PC-9 (cell line): Measurements from ENCODE around the gene HSPA4L. TPM values are rescaled to one million over a fixed set of nuclear protein-coding genes. Genes with fewer than 3 reads are reported as not detected.

Experiments used
- BruUV-seq: library from RNA; stranded (reverse); fragments of 400-500 nt; replicated peaks from 2 replicates; lab custom pipeline; 2021; lab: Mats Ljungman, UMichigan
- CTCF ChIA-PET: fragments of 300-600 bp; sonication (Branson Sonifier 250); formaldehyde crosslinking; loops from one replicate; lab custom pipeline; 2022; ENCODE audit warnings: antibody characterized with exemption; lab: Charles Lee
- POLR2A ChIA-PET: fragments of 300-600 bp; sonication (Branson Sonifier 250); formaldehyde crosslinking; loops from one replicate; lab custom pipeline; 2022; ENCODE audit warnings: antibody characterized with exemption; ENCODE audit not compliant: unreplicated experiment; lab: Charles Lee
- DNase-seq, 2 experiments: peaks; one replicate each; pipeline versions ENCODE4 v3.0.0 to v3.0.0-alpha.2; 2015 to 2022; ENCODE audit warnings: mixed read lengths in 1 of 2
- H2AFZ ChIP-seq: fragments of 200-600 bp; sonication (generic); 2 replicates; pipeline ENCODE4 v1.8.1; 2017; ENCODE audit warnings: antibody characterized with exemption
- H3F3A ChIP-seq: fragments of 200-600 bp; sonication (generic); 2 replicates; pipeline ENCODE4 v1.8.1; 2017; ENCODE audit warnings: antibody characterized with exemption, mild to moderate bottlenecking, low read depth; ENCODE audit not compliant: insufficient read depth
- H3K27ac ChIP-seq: fragments of 200-600 bp; sonication (generic); 2 replicates; pipeline ENCODE4 v1.6.1; 2016; ENCODE audit warnings: mixed run types
- H3K27me3 ChIP-seq: fragments of 200-600 bp; sonication (generic); 2 replicates; pipeline ENCODE4 v1.6.1; 2016; ENCODE audit warnings: low read depth, mixed run types; ENCODE audit not compliant: insufficient read depth
- H3K36me3 ChIP-seq: fragments of 200-600 bp; sonication (generic); 2 replicates; pipeline ENCODE4 v1.6.1; 2016; ENCODE audit warnings: low read depth, mixed run types
- H3K4me1 ChIP-seq: fragments of 200-600 bp; sonication (generic); replicated peaks from 2 replicates; pipeline ENCODE4 v1.6.1; 2016; ENCODE audit warnings: mixed run types; ENCODE audit not compliant: insufficient read depth
- H3K4me2 ChIP-seq: fragments of 200-600 bp; sonication (generic); 2 replicates; pipeline ENCODE4 v1.6.1; 2017; ENCODE audit warnings: mixed run types
- H3K4me3 ChIP-seq: fragments of 200-600 bp; sonication (generic); 2 replicates; pipeline ENCODE4 v1.6.1; 2016; ENCODE audit warnings: mixed run types
- H3K79me2 ChIP-seq: fragments of 200-600 bp; sonication (generic); 2 replicates; pipeline ENCODE4 v1.6.1; 2017; ENCODE audit warnings: low read depth, mixed run types
- H3K9me2 ChIP-seq: fragments of 200-600 bp; sonication (generic); 2 replicates; pipeline ENCODE4 v1.8.1; 2017; ENCODE audit warnings: mild to moderate bottlenecking; ENCODE audit not compliant: insufficient read depth
- H3K9me3 ChIP-seq: fragments of 200-600 bp; sonication (generic); 2 replicates; pipeline ENCODE4 v1.8.1; 2016; ENCODE audit warnings: low read depth; ENCODE audit not compliant: insufficient read depth
- H4K20me1 ChIP-seq: fragments of 200-600 bp; sonication (generic); 2 replicates; pipeline ENCODE4 v1.8.1; 2017; ENCODE audit not compliant: insufficient read depth
- CTCF ChIP-seq: fragments of 200-600 bp; sonication (generic); conservative IDR thresholded peaks from 2 replicates; pipeline ENCODE4 v1.6.1; 2017; ENCODE audit warnings: mixed run types, antibody characterized with exemption, mild to moderate bottlenecking, moderate library complexity
- EZH2 ChIP-seq: fragments of 200-600 bp; sonication (generic); IDR thresholded peaks from 2 replicates; pipeline ENCODE4 v1.8.0; 2017; ENCODE audit warnings: antibody characterized with exemption, low read depth
- intact Hi-C: fragments of 100-400 bp; cut with micrococcal nuclease; formaldehyde crosslinking; loops from one replicate; pipeline ENCODE4 v1.10.0; 2022; ENCODE audit not compliant: unreplicated experiment
- total RNA-seq: library from RNA; stranded (reverse); gene quantifications from 2 replicates; pipeline ENCODE4 v1.2.3, GENCODE V29; 2021

Gene HSPA4L
- total RNA-seq, 1 experiment from 2014 or later = 5.1 TPM

- CTCF ChIA-PET = no interaction called here
- BruUV-seq = no TSS peak
Observed at GRCh38 chr4:127829014-127829413, 46.9 kb downstream of the HSPA4L start.

GRCh38 chr4:127832585-127832984 lies 50.5 kb downstream of the HSPA4L start:
- Histone ChIP-seq H3K4me3 (no peak overlapping the region), H3K79me2 (no peaks in the 10 kb centered on the region), H3K36me3 (0 out of 2 replicates have a peak, but pooled peaks cover 8% of the 10 kb centered on the region), H3K9me3 (no peaks in the 10 kb centered on the region), H3K4me1 (no peaks in the 10 kb centered on the region), H3K4me2 (no peak overlapping the region), H3K27me3 (no peaks in the 10 kb centered on the region), H4K20me1 (no peaks in the 10 kb centered on the region), H3F3A (no peaks in the 10 kb centered on the region; the same call in 1 of the 2 replicates), H3K9me2 (no peaks in the 10 kb centered on the region), H3K27ac (no peak overlapping the region), H2AFZ (no peak overlapping the region)
- BruUV-seq = no TSS peak
- no peak for TF ChIP-seq CTCF
- TF ChIP-seq EZH2 = no peak
- DNase-seq = no peak
- ChIA-PET POLR2A (no interaction called here), CTCF (no interaction called here)
- intact Hi-C loops = no loop called here

More at GRCh38 chr4:127829014-127829413, 46.9 kb downstream of the HSPA4L start:
- H3K4me3 ChIP-seq = no peak overlapping the region
- no peak overlapping the region for H3K4me2 ChIP-seq
- no peak for TF ChIP-seq CTCF
- no peak for TF ChIP-seq EZH2
- H3K79me2 ChIP-seq = no peaks in the 10 kb centered on the region
- intact Hi-C loops = no loop called here
- H2AFZ ChIP-seq = no peak overlapping the region
- no peaks in the 10 kb centered on the region for H3K9me3 ChIP-seq
- H4K20me1 ChIP-seq = no peaks in the 10 kb centered on the region
- DNase-seq = no peak
- POLR2A ChIA-PET = no interaction called here
- no peaks in the 10 kb centered on the region for H3K27me3 ChIP-seq
- H3F3A ChIP-seq = no peaks in the 10 kb centered on the region; the same call in 1 of the 2 replicates
- 0 out of 2 replicates have a peak, but pooled peaks cover 12% of the 10 kb centered on the region for H3K36me3 ChIP-seq
- H3K27ac ChIP-seq = no peak overlapping the region
- H3K9me2 ChIP-seq = no peaks in the 10 kb centered on the region
- H3K4me1 ChIP-seq = no peaks in the 10 kb centered on the region

- Histone ChIP-seq H3K9me2 (no peaks in the 10 kb centered on the region), H3K27ac (no peak overlapping the region), H3K27me3 (no peaks in the 10 kb centered on the region), H3K4me1 (no peaks in the 10 kb centered on the region), H3K9me3 (peaks cover 12% of the 10 kb centered on the region; the same call in 1 of the 2 replicates), H3K79me2 (no peaks in the 10 kb centered on the region), H3K4me2 (no peak overlapping the region), H4K20me1 (no peaks in the 10 kb centered on the region), H2AFZ (no peak overlapping the region), H3F3A (no peaks in the 10 kb centered on the region), H3K36me3 (no peaks in the 10 kb centered on the region), H3K4me3 (no peak overlapping the region)
- ChIA-PET POLR2A (no interaction called here), CTCF (no interaction called here)
- no peak for DNase-seq
- BruUV-seq = no TSS peak
- TF ChIP-seq EZH2 = no peak
- intact Hi-C loops = no loop called here
Observed at GRCh38 chr4:127843704-127844600, 61.8 kb downstream of the HSPA4L start.
